Prostate gland (tissue), 2 donors: ENCODE results near the gene DDX19B. TPM values are rescaled to one million over a fixed set of nuclear protein-coding genes. Genes with fewer than 3 reads are reported as not detected.
"Not testable (repeated sequence)": the region's sequence is repeated elsewhere in the genome, so short reads cannot be mapped to it uniquely, and the experiment has no call there.

Experiments used
- DNase-seq: peaks from one replicate; pipeline ENCODE4 v3.0.0-alpha.2; 2019; ENCODE audit warnings: low spot score
- H3K27ac ChIP-seq, 2 donors: fragments of 200-600 bp; sonication (generic); 2 replicates each; pipeline ENCODE4 v1.5.1; 2017 to 2019
- H3K27me3 ChIP-seq: fragments of 200-600 bp; sonication (generic); replicated peaks from 2 replicates; pipeline ENCODE4 v1.5.1; 2019; ENCODE audit not compliant: insufficient read depth
- H3K36me3 ChIP-seq, 2 donors: fragments of 200-600 bp; sonication (generic); 1 replicate in 1 of 2; 2 replicates in 1 of 2; pipeline versions ENCODE4 v1.5.1 to v1.8.1; 2017 to 2019
- H3K4me1 ChIP-seq: fragments of 200-600 bp; sonication (generic); replicated peaks from 2 replicates; pipeline ENCODE4 v1.5.1; 2019
- H3K4me3 ChIP-seq, 2 donors: fragments of 200-600 bp; sonication (generic); 2 replicates each; pipeline ENCODE4 v1.5.1; 2017 to 2019
- H3K9me3 ChIP-seq: fragments of 200-600 bp; sonication (generic); 2 replicates; pipeline ENCODE4 v1.5.1; 2017
- POLR2A ChIP-seq: fragments of 450-650 bp; IDR thresholded peaks from one replicate; pipeline ENCODE4 v1.6.1; 2016; ENCODE audit warnings: antibody characterized with exemption, mild to moderate bottlenecking
- POLR2AphosphoS5 ChIP-seq: sonication (generic); formaldehyde crosslinking; IDR thresholded peaks from one replicate; pipeline ENCODE4 v1.6.1; 2017; ENCODE audit warnings: antibody characterized with exemption
- WGBS: methylation state at CpG from one replicate; pipeline ENCODE4 v1.1.5; 2018; 5-methylcytosine and 5-hydroxymethylcytosine counted together
- intact Hi-C: fragments of 100-400 bp; cut with DNase I; formaldehyde crosslinking; loops from one replicate; pipeline ENCODE4 v1.14.2; 2022
- total RNA-seq, 2 donors: library from RNA; depleted of rRNA; stranded (reverse); fragments of >200 nt; gene quantifications; one replicate each; pipeline ENCODE4 v1.1.0, GENCODE V29; 2016
- TF ChIP-seq, protein P1 (sequence below), 4 experiments: fragments of 200-600 bp in 2 of 4; fragments of 450-650 bp in 2 of 4; sonication (generic) in 2 of 4; IDR thresholded peaks; 1 replicate in 3 of 4; 2 replicates in 1 of 4; pipeline ENCODE4 v1.5.1; 2016 to 2019; ENCODE audit warnings: antibody characterized with exemption in 4 of 4, mild to moderate bottlenecking in 2 of 4, moderate library complexity in 2 of 4

Gene DDX19B
- total RNA-seq, 2 donors from 2014 or later: 27.4 to 37.0 TPM

DNA sequence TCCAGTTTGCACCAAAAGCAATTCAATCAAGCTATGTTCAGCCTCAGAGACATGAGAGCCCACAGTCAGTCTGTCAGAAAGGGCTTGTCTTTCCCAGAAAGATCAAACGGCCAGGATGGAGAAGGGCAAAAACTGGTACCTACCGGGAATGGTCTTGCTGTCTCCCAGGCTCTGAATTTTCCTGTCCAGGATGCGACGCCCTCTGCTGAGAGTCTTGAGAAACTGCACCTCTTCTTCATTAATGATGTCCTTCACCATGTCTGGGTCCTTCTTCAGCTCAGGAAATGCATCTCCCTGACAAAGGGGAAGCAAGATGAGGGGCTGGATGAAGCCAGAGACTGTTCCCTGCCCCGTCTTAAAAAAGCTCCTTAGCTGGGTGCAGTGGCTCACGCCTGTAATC, 31.5 kb upstream of the DDX19B start:
- Histone ChIP-seq H3K9me3 (no peaks in the 10 kb centered on the region), H3K27ac (no peak overlapping the region), H3K4me3 (no peak overlapping the region), H3K36me3 (peaks cover 27 to 39% of the 10 kb centered on the region in 2 donors), H3K4me1 (no peaks in the 10 kb centered on the region), H3K27me3 (no peaks in the 10 kb centered on the region)
- intact Hi-C loops: no loop called here
- DNase-seq: no peak
- TF ChIP-seq, protein P1, sequence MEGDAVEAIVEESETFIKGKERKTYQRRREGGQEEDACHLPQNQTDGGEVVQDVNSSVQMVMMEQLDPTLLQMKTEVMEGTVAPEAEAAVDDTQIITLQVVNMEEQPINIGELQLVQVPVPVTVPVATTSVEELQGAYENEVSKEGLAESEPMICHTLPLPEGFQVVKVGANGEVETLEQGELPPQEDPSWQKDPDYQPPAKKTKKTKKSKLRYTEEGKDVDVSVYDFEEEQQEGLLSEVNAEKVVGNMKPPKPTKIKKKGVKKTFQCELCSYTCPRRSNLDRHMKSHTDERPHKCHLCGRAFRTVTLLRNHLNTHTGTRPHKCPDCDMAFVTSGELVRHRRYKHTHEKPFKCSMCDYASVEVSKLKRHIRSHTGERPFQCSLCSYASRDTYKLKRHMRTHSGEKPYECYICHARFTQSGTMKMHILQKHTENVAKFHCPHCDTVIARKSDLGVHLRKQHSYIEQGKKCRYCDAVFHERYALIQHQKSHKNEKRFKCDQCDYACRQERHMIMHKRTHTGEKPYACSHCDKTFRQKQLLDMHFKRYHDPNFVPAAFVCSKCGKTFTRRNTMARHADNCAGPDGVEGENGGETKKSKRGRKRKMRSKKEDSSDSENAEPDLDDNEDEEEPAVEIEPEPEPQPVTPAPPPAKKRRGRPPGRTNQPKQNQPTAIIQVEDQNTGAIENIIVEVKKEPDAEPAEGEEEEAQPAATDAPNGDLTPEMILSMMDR (IDR thresholded peaks at IDR 0.05): peak in 3 of 4 experiments; percentile 31 to 56 (median 37)
- TF ChIP-seq POLR2AphosphoS5: no peak
- 49% methylated on average over 6 of the region's 6 CpGs for WGBS

DNA sequence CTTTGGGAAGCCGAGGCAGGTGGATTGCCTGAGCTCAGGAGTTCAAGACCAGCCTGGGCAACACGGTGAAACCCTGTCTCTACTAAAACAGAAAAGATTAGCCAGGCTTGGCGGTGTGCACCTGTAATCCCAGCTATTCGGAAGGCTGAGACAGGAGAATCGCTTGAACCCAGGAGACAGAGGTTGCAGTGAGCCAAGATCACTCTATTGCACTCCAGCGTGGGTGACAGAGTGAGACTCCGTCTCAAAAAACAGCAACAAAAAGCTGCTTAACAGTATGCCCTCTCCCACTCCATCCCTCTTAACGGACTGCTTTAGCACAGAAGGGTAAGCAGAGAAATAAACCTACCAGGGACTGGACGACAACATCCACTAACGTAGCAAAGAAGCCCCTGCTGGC, 31.1 kb upstream of the DDX19B start:
- WGBS: 92% methylated on average over 10 of the region's 10 CpGs
- H3K27me3 ChIP-seq, H3K4me3 ChIP-seq, H3K9me3 ChIP-seq, intact Hi-C loops, H3K4me1 ChIP-seq, DNase-seq, H3K27ac ChIP-seq: not testable (repeated sequence)
- peaks cover 27 to 38% of the 10 kb centered on the region in 2 donors for H3K36me3 ChIP-seq

DNA sequence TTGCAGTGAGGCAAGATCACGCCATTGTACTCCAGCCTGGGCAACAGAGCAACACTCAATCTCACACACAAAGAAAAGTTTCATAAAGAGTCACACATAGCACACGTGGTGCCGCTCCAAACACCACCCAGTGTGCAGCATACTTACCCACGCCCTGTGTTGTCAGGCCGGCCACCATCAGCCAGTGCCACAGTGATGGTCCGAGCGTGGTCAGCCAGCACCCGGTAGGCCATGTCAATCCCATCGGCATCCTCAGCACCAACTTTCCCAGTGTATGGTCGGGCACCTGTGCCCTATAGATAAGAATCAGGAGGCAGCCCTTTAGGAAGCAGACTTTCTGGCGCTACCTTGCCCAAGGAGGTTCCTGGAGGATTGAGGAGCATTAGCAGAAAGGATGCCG, 29.5 kb upstream of the DDX19B start:
- H3K9me3 ChIP-seq: no peaks in the 10 kb centered on the region
- no peaks in the 10 kb centered on the region for H3K27me3 ChIP-seq
- peaks cover 28 to 38% of the 10 kb centered on the region in 2 donors for H3K36me3 ChIP-seq
- WGBS: 96% methylated on average over 12 of the region's 12 CpGs
- TF ChIP-seq POLR2AphosphoS5 (no peak), POLR2A (no peak)
- TF ChIP-seq, protein P1 (IDR thresholded peaks at IDR 0.05): no peak
- intact Hi-C loops: no loop called here
- H3K27ac ChIP-seq: no peak overlapping the region
- no peak overlapping the region for H3K4me3 ChIP-seq
- H3K4me1 ChIP-seq: no peaks in the 10 kb centered on the region
- no peak for DNase-seq

DNA sequence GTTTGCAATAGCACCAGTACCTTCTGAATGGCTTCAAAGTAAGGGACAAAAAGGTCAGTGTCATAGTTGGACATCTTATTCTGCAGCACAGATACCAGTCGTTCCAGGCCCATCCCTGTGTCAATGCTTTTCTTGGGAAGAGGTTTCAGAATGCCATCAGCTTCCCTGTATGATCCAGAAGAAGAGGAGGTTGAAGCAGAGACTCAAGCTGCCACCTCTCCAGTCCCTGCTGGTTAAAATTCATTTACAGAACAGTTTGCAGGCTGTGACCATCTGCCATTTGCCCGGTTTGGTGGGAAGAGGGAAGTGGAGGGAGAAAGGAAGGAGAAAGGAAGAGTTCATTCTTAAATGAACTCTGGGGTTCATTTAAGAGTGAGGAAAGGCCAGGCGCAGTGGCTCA, 28.8 kb upstream of the DDX19B start:
- H3K4me3 ChIP-seq: no peak overlapping the region

DNA sequence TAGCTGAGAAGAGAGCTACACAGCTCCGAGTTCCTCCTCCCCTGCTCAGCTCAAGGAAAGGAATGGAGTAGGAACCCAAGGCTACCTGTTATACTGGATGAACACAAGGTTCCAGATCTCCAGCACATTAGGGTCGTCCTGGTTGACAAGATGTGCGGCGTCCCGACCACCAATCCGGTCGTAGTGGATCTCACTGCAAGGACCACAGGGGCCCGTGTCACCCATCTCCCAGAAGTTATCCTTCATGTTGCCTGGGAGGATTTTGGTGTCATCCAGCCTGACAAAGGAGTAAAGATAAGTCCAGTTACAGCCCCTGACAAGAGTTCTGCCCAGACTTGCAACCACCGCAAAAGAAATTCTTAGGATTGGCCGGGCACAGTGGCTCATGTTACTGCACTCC, 27.3 kb upstream of the DDX19B start:
- H3K4me3 ChIP-seq: no peak overlapping the region
- WGBS: 85% methylated on average over 10 of the region's 10 CpGs
- H3K4me1 ChIP-seq: no peaks in the 10 kb centered on the region
- H3K36me3 ChIP-seq: peaks cover 22 to 27% of the 10 kb centered on the region in 2 donors
- intact Hi-C loops: no loop called here
- no peaks in the 10 kb centered on the region for H3K27me3 ChIP-seq
- H3K9me3 ChIP-seq: no peaks in the 10 kb centered on the region
- no peak for DNase-seq
- H3K27ac ChIP-seq: no peak overlapping the region
- no peak for TF ChIP-seq POLR2AphosphoS5
- TF ChIP-seq, protein P1 (IDR thresholded peaks at IDR 0.05): no peak
- no peak for TF ChIP-seq POLR2A

More for the DNA sequence above, 28.8 kb upstream of the DDX19B start:
- no peak for DNase-seq
- Histone ChIP-seq H3K27me3 (no peaks in the 10 kb centered on the region), H3K4me1 (no peaks in the 10 kb centered on the region), H3K36me3 (peaks cover 21 to 34% of the 10 kb centered on the region in 2 donors), H3K27ac (no peak overlapping the region), H3K9me3 (no peaks in the 10 kb centered on the region)
- no peak for TF ChIP-seq POLR2A
- TF ChIP-seq POLR2AphosphoS5: no peak
- TF ChIP-seq, protein P1 (IDR thresholded peaks at IDR 0.05): no peak
- intact Hi-C loops: no loop called here
- 88% methylated on average over 3 of the region's 3 CpGs for WGBS
